Sigmoid colon (tissue), 7 donors: Measurements from ENCODE around the gene RSAD2. TPM values are rescaled to one million over a fixed set of nuclear protein-coding genes. Genes with fewer than 3 reads are reported as not detected.

Experiments
- DNase-seq: peaks from one replicate; pipeline ENCODE4 v3.0.0-alpha.2; 2019
- H3K27ac ChIP-seq, 4 donors: fragments of 200-600 bp; sonication (generic); one replicate each; pipeline ENCODE4 v1.5.1; 2016 to 2019; ENCODE audit warnings: mild to moderate bottlenecking in 1 of 4
- H3K27me3 ChIP-seq, 3 donors: fragments of 200-600 bp; sonication (generic); one replicate each; pipeline ENCODE4 v1.5.1; 2019; ENCODE audit warnings: mild to moderate bottlenecking in 1 of 3
- H3K36me3 ChIP-seq, 4 donors: fragments of 200-600 bp; sonication (generic); one replicate each; pipeline ENCODE4 v1.5.1; 2016 to 2019
- H3K4me1 ChIP-seq, 4 donors: fragments of 200-600 bp; sonication (generic); one replicate each; pipeline ENCODE4 v1.5.1; 2017 to 2019
- H3K4me3 ChIP-seq, 4 donors: fragments of 200-600 bp; sonication (generic); one replicate each; pipeline ENCODE4 v1.5.1; 2017 to 2019; ENCODE audit warnings: mild to moderate bottlenecking in 2 of 4, moderate library complexity in 1 of 4
- H3K9me3 ChIP-seq, 4 donors: fragments of 200-600 bp in 3 of 4; sonication (generic) in 3 of 4; one replicate each; pipeline versions ENCODE4 v1.5.1 to v1.6.1; 2013 to 2019
- EP300 ChIP-seq, 4 donors: sonication (generic); formaldehyde crosslinking; IDR thresholded peaks; one replicate each; pipeline ENCODE4 v1.6.1; 2017; ENCODE audit warnings: antibody characterized with exemption in 4 of 4
- POLR2A ChIP-seq, 2 donors: fragments of 450-650 bp; IDR thresholded peaks; one replicate each; pipeline ENCODE4 v1.6.1; 2016; ENCODE audit warnings: antibody characterized with exemption in 2 of 2, mild to moderate bottlenecking in 2 of 2, moderate library complexity in 2 of 2
- POLR2AphosphoS5 ChIP-seq, 4 donors: sonication (generic); formaldehyde crosslinking; IDR thresholded peaks; one replicate each; pipeline ENCODE4 v1.6.1; 2017; ENCODE audit warnings: antibody characterized with exemption in 4 of 4
- WGBS, 2 donors: extraction: QIAGEN DNeasy Blood & Tissue Kit; methylation state at CpG; one replicate each; pipeline ENCODE4 v1.1.7; 2013; 5-methylcytosine and 5-hydroxymethylcytosine counted together
- intact Hi-C: fragments of 100-400 bp; cut with DNase I; formaldehyde crosslinking; loops from one replicate; pipeline ENCODE4 v1.15.1; 2023
- polyA plus RNA-seq, 3 donors: library from polyadenylated mRNA; stranded (reverse); fragments of 200-250 nt; gene quantifications; one replicate each; pipeline ENCODE4 v1.2.3, GENCODE V29; 2013
- total RNA-seq, 4 donors: library from RNA; depleted of rRNA; stranded (reverse); fragments of >200 nt; gene quantifications; one replicate each; pipeline ENCODE4 v1.1.0, GENCODE V29; 2016
- TF ChIP-seq, protein P1 (sequence below), 4 experiments: fragments of 450-650 bp in 3 of 4; fragments of 200-600 bp in 1 of 4; IDR thresholded peaks; one replicate each; pipeline ENCODE4 v1.5.1; 2016 to 2019; ENCODE audit warnings: antibody characterized with exemption in 4 of 4, mild to moderate bottlenecking in 3 of 4, moderate library complexity in 2 of 4
- donor health status: healthy with polysubstance abuse.
- donor health status: Bipolar disorder and iron deficiency.
- donor health status: healthy.

RSAD2 gene
- total and polyA plus RNA-seq, 7 donors: 1.2 to 22.3 (median 12.5) TPM

DNA sequence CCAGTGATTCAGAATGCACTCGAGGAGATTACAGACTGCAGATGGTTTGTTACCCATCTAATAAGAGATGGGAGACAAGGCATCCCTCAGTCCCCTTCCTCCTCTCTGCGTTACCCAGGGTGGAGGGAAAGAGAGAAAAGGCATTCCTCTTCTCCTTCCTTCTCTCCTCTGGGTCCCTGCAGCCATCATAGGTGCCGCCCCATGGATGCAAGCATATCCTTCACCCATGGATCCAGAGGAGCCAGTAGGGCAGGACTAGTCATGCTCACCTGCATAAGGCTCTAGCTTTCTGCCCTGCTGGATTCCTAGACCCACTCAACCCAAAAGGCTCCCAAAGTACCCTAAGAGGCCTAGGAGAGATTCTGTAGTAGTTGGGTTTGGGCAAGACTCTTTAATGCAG, 32.3 kb upstream of the RSAD2 start:
- no peaks in the 10 kb centered on the region for H3K4me1 ChIP-seq
- intact Hi-C loops: no loop called here
- no peak for DNase-seq
- peaks cover 37 to 66% (median 53%) of the 10 kb centered on the region in 4 donors for H3K9me3 ChIP-seq
- TF ChIP-seq POLR2A (IDR thresholded peaks at IDR 0.05) (no peak), POLR2AphosphoS5 (IDR thresholded peaks at IDR 0.05) (no peak), EP300 (IDR thresholded peaks at IDR 0.05) (no peak)
- TF ChIP-seq, protein P1, sequence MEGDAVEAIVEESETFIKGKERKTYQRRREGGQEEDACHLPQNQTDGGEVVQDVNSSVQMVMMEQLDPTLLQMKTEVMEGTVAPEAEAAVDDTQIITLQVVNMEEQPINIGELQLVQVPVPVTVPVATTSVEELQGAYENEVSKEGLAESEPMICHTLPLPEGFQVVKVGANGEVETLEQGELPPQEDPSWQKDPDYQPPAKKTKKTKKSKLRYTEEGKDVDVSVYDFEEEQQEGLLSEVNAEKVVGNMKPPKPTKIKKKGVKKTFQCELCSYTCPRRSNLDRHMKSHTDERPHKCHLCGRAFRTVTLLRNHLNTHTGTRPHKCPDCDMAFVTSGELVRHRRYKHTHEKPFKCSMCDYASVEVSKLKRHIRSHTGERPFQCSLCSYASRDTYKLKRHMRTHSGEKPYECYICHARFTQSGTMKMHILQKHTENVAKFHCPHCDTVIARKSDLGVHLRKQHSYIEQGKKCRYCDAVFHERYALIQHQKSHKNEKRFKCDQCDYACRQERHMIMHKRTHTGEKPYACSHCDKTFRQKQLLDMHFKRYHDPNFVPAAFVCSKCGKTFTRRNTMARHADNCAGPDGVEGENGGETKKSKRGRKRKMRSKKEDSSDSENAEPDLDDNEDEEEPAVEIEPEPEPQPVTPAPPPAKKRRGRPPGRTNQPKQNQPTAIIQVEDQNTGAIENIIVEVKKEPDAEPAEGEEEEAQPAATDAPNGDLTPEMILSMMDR (IDR thresholded peaks at IDR 0.05): no peak
- H3K4me3 ChIP-seq: no peak overlapping the region
- H3K27ac ChIP-seq: no peak overlapping the region
- 90 to 91% methylated on average over 2 to 3 of the region's 3 CpGs for WGBS, 2 donors
- H3K27me3 ChIP-seq: no peaks in the 10 kb centered on the region
- peaks cover 0 to 24% (median 10%) of the 10 kb centered on the region in 4 donors for H3K36me3 ChIP-seq

DNA sequence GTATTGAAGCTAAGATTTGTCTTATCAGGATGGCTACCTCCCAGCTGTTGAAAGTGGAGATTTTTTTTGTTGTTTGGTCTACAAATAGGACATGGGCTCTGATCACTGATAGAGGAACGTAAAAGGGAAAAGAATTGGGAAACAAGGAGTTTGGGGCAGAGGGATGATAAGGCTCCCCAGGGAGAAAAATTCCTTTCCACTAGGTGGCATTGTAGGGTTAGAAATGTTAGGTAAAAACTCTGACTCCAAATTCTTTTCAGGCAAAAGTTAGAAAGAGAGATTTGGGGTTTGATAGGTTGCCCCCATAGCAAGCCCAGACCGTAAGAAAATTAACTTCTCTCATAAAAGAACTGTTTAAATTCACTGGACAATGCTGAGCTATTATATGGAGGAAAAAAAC, 31.7 kb upstream of the RSAD2 start:
- Histone ChIP-seq H3K4me3 (no peak overlapping the region), H3K27ac (no peak overlapping the region), H3K9me3 (peaks cover 37 to 64% (median 53%) of the 10 kb centered on the region in 4 donors), H3K27me3 (no peaks in the 10 kb centered on the region), H3K36me3 (peaks cover 0 to 28% (median 12%) of the 10 kb centered on the region in 4 donors), H3K4me1 (no peaks in the 10 kb centered on the region)
- no peak for TF ChIP-seq POLR2A (IDR thresholded peaks at IDR 0.05)
- no peak for TF ChIP-seq POLR2AphosphoS5 (IDR thresholded peaks at IDR 0.05)
- TF ChIP-seq, protein P1 (IDR thresholded peaks at IDR 0.05): no peak
- TF ChIP-seq EP300 (IDR thresholded peaks at IDR 0.05): no peak
- intact Hi-C loops: no loop called here
- whole genome bisulfite sequencing, 2 donors: 88 to 92% methylated on average over 2 of the region's 2 CpGs
- no peak for DNase-seq

DNA sequence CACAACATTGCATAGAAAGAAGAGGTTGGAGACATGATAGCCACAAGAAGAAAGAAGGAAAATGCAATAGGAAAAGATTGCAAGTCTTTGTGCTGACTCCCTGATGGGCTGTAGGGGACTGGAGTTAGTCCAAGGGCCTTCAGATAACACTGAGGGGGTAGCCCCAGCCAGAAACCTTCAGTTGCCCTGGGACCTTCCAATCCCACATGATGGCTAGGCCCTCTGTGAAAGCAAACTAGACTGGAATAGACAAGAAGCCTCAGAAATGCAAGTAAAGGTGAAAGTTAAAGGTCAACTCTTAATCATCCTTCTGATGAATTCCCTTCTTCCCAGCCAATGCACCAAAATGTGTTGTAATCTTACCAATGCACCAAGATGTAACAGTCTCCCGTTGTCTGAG, 31.0 kb upstream of the RSAD2 start:
- Histone ChIP-seq H3K4me1 (no peaks in the 10 kb centered on the region), H3K27ac (no peak overlapping the region), H3K27me3 (no peaks in the 10 kb centered on the region), H3K36me3 (peaks cover 0 to 34% (median 12%) of the 10 kb centered on the region in 4 donors), H3K9me3 (peaks cover 37 to 58% (median 53%) of the 10 kb centered on the region in 4 donors), H3K4me3 (no peak overlapping the region)
- TF ChIP-seq EP300 (IDR thresholded peaks at IDR 0.05) (no peak), POLR2AphosphoS5 (IDR thresholded peaks at IDR 0.05) (no peak)
- TF ChIP-seq, protein P1 (IDR thresholded peaks at IDR 0.05): no peak
- 89 to 90% methylated on average over 1 of the region's 1 CpG for WGBS, 2 donors
- intact Hi-C loops: no loop called here
- DNase-seq: no peak

DNA sequence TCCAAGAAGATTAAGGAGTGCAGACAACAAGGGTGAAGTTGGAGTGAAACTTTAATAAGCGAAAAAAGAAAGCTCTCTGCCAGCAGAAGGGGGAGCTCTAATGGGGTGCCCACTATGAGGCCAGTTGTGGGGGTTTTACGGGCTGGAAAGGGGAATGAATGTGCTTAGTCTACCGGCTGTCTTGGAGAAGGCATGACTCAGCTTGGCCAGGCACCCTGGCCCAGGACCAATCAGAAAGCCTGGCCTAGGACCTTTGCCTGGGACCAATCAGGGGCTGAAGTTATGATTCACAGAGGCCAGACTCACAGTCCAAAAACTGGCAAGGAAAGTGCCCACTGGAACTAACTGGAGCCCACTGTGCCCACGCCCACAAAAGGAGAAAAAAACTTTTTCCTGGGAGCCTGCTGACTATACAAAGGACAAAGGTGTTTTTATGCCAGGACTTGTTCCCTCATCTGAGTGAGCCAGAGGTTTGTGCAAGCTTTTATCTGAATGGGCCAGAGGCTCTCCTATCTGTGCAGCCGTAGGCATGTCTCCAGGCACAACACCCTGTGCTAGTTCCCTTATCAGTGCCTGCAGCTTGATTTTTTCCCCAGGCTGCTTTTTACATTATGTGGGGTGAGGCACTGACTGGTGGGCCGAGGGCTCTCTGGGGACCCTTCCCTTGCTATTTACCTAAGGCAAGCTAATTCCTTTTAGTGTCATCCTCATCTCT, 30.5 kb upstream of the RSAD2 start:
- H3K27me3 ChIP-seq: no peaks in the 10 kb centered on the region
- H3K4me3 ChIP-seq: no peak overlapping the region
- no peak overlapping the region for H3K27ac ChIP-seq
- H3K4me1 ChIP-seq: no peaks in the 10 kb centered on the region
- DNase-seq: no peak
- 95 to 96% methylated on average over 6 of the region's 6 CpGs for WGBS, 2 donors
- intact Hi-C loops: no loop called here
- peaks cover 0 to 34% (median 11%) of the 10 kb centered on the region in 4 donors for H3K36me3 ChIP-seq
- peaks cover 34 to 58% (median 51%) of the 10 kb centered on the region in 4 donors for H3K9me3 ChIP-seq
- no peak for TF ChIP-seq POLR2A (IDR thresholded peaks at IDR 0.05)
- TF ChIP-seq, protein P1 (IDR thresholded peaks at IDR 0.05): no peak
- TF ChIP-seq EP300 (IDR thresholded peaks at IDR 0.05): no peak
- TF ChIP-seq POLR2AphosphoS5 (IDR thresholded peaks at IDR 0.05): no peak
